HepG2 (cell line): Measurements from ENCODE around the gene TULP4. TPM values are rescaled to one million over a fixed set of nuclear protein-coding genes. Genes with fewer than 3 reads are reported as not detected.

Experiments
- BCL6 ChIP-seq: IDR thresholded peaks from 2 replicates; pipeline ENCODE4 v1.6.1; 2016; ENCODE audit warnings: missing genetic modification reagents, missing compliant biosample characterization
- CBFB ChIP-seq: sonication (generic); formaldehyde crosslinking; IDR thresholded peaks from 2 replicates; pipeline ENCODE4 v1.4.0; 2020; ENCODE audit warnings: missing genetic modification reagents
- CCDC6 ChIP-seq: sonication (generic); formaldehyde crosslinking; IDR thresholded peaks from 2 replicates; pipeline ENCODE4 v1.8.1; 2022; ENCODE audit warnings: mild to moderate bottlenecking, missing genetic modification reagents, moderate library complexity
- GLMP ChIP-seq: sonication (generic); formaldehyde crosslinking; IDR thresholded peaks from 2 replicates; pipeline ENCODE4 v1.9.0; 2021; ENCODE audit warnings: missing genetic modification reagents, mild to moderate bottlenecking, borderline replicate concordance
- IRF9 ChIP-seq: sonication (generic); formaldehyde crosslinking; IDR thresholded peaks from 2 replicates; pipeline ENCODE4 v1.8.0; 2022; ENCODE audit warnings: missing genetic modification reagents, mild to moderate bottlenecking, borderline replicate concordance
- KDM6A ChIP-seq: IDR thresholded peaks from 2 replicates; pipeline ENCODE4 v1.6.1; 2016; ENCODE audit warnings: low read depth
- MEF2D ChIP-seq: sonication (generic); formaldehyde crosslinking; IDR thresholded peaks from 2 replicates; pipeline ENCODE4 v1.5.1; 2020; ENCODE audit warnings: mild to moderate bottlenecking, missing genetic modification reagents
- MYNN ChIP-seq: sonication (generic); formaldehyde crosslinking; IDR thresholded peaks from 2 replicates; pipeline ENCODE4 v1.4.0; 2020; ENCODE audit warnings: mild to moderate bottlenecking, low read depth, missing genetic modification reagents
- NFE2 ChIP-seq: sonication (generic); formaldehyde crosslinking; IDR thresholded peaks from 2 replicates; pipeline ENCODE4 v1.4.0; 2020; ENCODE audit warnings: missing genetic modification reagents
- PCBP1 ChIP-seq: fragments of 200-400 bp; formaldehyde crosslinking; IDR thresholded peaks from 2 replicates; pipeline ENCODE4 v1.6.1; 2017; ENCODE audit warnings: mild to moderate bottlenecking, low read depth, low read length, borderline replicate concordance
- RFX5 ChIP-seq: IDR thresholded peaks from 2 replicates; pipeline ENCODE4 v1.6.1; 2011; ENCODE audit warnings: low read depth, low read length, improper control_type of control experiment
- TEAD3 ChIP-seq: optimal IDR thresholded peaks from 2 replicates; pipeline ENCODE3; 2016; ENCODE audit warnings: borderline replicate concordance
- ZBTB20 ChIP-seq: sonication (generic); formaldehyde crosslinking; IDR thresholded peaks from 2 replicates; pipeline ENCODE4 v1.8.1; 2023; ENCODE audit warnings: missing genetic modification reagents, low read depth, mild to moderate bottlenecking, borderline replicate concordance
- ZBTB21 ChIP-seq: sonication (generic); formaldehyde crosslinking; IDR thresholded peaks from 2 replicates; pipeline ENCODE4 v1.4.0; 2020; ENCODE audit warnings: missing genetic modification reagents
- ZBTB7B ChIP-seq: sonication (generic); formaldehyde crosslinking; IDR thresholded peaks from 2 replicates; pipeline ENCODE4 v1.4.0; 2020; ENCODE audit warnings: missing genetic modification reagents
- ZNF572 ChIP-seq: sonication (generic); formaldehyde crosslinking; IDR thresholded peaks from 2 replicates; pipeline ENCODE4 v1.5.1; 2020; ENCODE audit warnings: mild to moderate bottlenecking, missing genetic modification reagents
- ZNF589 ChIP-seq: sonication (generic); formaldehyde crosslinking; conservative IDR thresholded peaks from 2 replicates; pipeline ENCODE4 v1.8.0; 2022; ENCODE audit warnings: mild to moderate bottlenecking, moderate library complexity, missing genetic modification reagents
- polyA plus RNA-seq, 8 experiments: library from polyadenylated mRNA; depleted of rRNA in 3 of 8; stranded (reverse) in 7 of 8; unstranded in 1 of 8; fragments of >200 nt; fragmentation: Illumina TruSeq in 4 of 8; extraction: Trizol in 4 of 8; gene quantifications; 2 replicates each; pipeline versions ENCODE4 v1.2.1 to v1.2.3, GENCODE V29; 2011 to 2016; ENCODE audit warnings: low read depth in 4 of 8, missing spikeins in 1 of 8, mixed read lengths in 1 of 8; ENCODE audit not compliant: insufficient read depth in 1 of 8
- total RNA-seq, 5 experiments: library from RNA; depleted of rRNA; stranded (reverse); fragments of >200 nt; fragmentation: Illumina TruSeq; extraction: Trizol; gene quantifications; 2 replicates each; pipeline ENCODE4 v1.2.3, GENCODE V29; 2016; ENCODE audit warnings: low read depth in 1 of 5
- TF ChIP-seq, protein P1 (sequence below): sonication (generic); formaldehyde crosslinking; IDR thresholded peaks from 2 replicates; pipeline ENCODE4 v1.4.0; 2020; ENCODE audit warnings: missing genetic modification reagents, borderline replicate concordance
- TF ChIP-seq, protein P2 (sequence below): fragments of 450-650 bp; IDR thresholded peaks from 2 replicates; pipeline ENCODE4 v1.6.1; 2016
- TF ChIP-seq, protein P3 (sequence below): sonication (generic); formaldehyde crosslinking; conservative IDR thresholded peaks from 2 replicates; pipeline ENCODE4 v1.4.0; 2020; ENCODE audit warnings: mild to moderate bottlenecking, missing genetic modification reagents, moderate library complexity
- TF ChIP-seq, protein P4 (sequence below): sonication (generic); formaldehyde crosslinking; IDR thresholded peaks from 2 replicates; pipeline ENCODE4 v1.4.0; 2020; ENCODE audit warnings: mild to moderate bottlenecking, missing genetic modification reagents

TULP4 gene
- total and polyA plus RNA-seq, 2 of the 13 experiments (the other 11 are each of a cell fraction or from before 2014, with no cell fraction given): 21.1 to 122 TPM

GRCh38 chr6:158559338-158559894 is 247.2 kb downstream of the TULP4 start (continued):
- TF ChIP-seq, protein P1, sequence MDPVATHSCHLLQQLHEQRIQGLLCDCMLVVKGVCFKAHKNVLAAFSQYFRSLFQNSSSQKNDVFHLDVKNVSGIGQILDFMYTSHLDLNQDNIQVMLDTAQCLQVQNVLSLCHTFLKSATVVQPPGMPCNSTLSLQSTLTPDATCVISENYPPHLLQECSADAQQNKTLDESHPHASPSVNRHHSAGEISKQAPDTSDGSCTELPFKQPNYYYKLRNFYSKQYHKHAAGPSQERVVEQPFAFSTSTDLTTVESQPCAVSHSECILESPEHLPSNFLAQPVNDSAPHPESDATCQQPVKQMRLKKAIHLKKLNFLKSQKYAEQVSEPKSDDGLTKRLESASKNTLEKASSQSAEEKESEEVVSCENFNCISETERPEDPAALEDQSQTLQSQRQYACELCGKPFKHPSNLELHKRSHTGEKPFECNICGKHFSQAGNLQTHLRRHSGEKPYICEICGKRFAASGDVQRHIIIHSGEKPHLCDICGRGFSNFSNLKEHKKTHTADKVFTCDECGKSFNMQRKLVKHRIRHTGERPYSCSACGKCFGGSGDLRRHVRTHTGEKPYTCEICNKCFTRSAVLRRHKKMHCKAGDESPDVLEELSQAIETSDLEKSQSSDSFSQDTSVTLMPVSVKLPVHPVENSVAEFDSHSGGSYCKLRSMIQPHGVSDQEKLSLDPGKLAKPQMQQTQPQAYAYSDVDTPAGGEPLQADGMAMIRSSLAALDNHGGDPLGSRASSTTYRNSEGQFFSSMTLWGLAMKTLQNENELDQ (CRISPR knock-in tag): no peak
- TF ChIP-seq ZNF589 (CRISPR knock-in tag) (0 out of 2 replicates have a peak, but pooled peaks have one; percentile 7), ZBTB20 (CRISPR knock-in tag) (no peak), CCDC6 (CRISPR knock-in tag) (no peak), RFX5 (no peak), ZBTB7B (CRISPR knock-in tag) (no peak), GLMP (CRISPR knock-in tag) (no peak), MEF2D (no peak), PCBP1 (no peak), MYNN (CRISPR knock-in tag) (0 out of 2 replicates have a peak, but pooled peaks have one; percentile 26), ZNF572 (peak; percentile 52; the same call in 1 of the 2 replicates), NFE2 (CRISPR knock-in tag) (no peak), CBFB (CRISPR knock-in tag) (no peak; the same call in 1 of the 2 replicates), ZBTB21 (CRISPR knock-in tag) (no peak), TEAD3 (peak; percentile 45), KDM6A (no peak), BCL6 (0 out of 2 replicates have a peak, but pooled peaks have one; percentile 6), IRF9 (no peak)
- TF ChIP-seq, protein P2, sequence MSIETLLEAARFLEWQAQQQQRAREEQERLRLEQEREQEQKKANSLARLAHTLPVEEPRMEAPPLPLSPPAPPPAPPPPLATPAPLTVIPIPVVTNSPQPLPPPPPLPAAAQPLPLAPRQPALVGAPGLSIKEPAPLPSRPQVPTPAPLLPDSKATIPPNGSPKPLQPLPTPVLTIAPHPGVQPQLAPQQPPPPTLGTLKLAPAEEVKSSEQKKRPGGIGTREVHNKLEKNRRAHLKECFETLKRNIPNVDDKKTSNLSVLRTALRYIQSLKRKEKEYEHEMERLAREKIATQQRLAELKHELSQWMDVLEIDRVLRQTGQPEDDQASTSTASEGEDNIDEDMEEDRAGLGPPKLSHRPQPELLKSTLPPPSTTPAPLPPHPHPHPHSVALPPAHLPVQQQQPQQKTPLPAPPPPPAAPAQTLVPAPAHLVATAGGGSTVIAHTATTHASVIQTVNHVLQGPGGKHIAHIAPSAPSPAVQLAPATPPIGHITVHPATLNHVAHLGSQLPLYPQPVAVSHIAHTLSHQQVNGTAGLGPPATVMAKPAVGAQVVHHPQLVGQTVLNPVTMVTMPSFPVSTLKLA: no peak
- TF ChIP-seq, protein P3, sequence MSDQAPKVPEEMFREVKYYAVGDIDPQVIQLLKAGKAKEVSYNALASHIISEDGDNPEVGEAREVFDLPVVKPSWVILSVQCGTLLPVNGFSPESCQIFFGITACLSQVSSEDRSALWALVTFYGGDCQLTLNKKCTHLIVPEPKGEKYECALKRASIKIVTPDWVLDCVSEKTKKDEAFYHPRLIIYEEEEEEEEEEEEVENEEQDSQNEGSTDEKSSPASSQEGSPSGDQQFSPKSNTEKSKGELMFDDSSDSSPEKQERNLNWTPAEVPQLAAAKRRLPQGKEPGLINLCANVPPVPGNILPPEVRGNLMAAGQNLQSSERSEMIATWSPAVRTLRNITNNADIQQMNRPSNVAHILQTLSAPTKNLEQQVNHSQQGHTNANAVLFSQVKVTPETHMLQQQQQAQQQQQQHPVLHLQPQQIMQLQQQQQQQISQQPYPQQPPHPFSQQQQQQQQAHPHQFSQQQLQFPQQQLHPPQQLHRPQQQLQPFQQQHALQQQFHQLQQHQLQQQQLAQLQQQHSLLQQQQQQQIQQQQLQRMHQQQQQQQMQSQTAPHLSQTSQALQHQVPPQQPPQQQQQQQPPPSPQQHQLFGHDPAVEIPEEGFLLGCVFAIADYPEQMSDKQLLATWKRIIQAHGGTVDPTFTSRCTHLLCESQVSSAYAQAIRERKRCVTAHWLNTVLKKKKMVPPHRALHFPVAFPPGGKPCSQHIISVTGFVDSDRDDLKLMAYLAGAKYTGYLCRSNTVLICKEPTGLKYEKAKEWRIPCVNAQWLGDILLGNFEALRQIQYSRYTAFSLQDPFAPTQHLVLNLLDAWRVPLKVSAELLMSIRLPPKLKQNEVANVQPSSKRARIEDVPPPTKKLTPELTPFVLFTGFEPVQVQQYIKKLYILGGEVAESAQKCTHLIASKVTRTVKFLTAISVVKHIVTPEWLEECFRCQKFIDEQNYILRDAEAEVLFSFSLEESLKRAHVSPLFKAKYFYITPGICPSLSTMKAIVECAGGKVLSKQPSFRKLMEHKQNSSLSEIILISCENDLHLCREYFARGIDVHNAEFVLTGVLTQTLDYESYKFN (CRISPR knock-in tag): 0 out of 2 replicates have a peak, but pooled peaks have one; percentile 15
- TF ChIP-seq, protein P4, sequence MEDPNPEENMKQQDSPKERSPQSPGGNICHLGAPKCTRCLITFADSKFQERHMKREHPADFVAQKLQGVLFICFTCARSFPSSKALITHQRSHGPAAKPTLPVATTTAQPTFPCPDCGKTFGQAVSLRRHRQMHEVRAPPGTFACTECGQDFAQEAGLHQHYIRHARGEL (CRISPR knock-in tag): no peak
